GM12878 (cell line): ENCODE results near the gene UBE2Q2. TPM values are rescaled to one million over a fixed set of nuclear protein-coding genes. Genes with fewer than 3 reads are reported as not detected.

ENCODE experiments used
- ATAC-seq: fragments of 200-7000 bp; cut with Tn5 transposase; 3 replicates; pipeline ENCODE4 v1.9.1; 2020; ENCODE audit warnings: mild to moderate bottlenecking, moderate library complexity
- BruUV-seq: library from RNA; stranded (reverse); fragments of 400-500 nt; replicated peaks from 2 replicates; lab custom pipeline; 2021; lab: Mats Ljungman, UMichigan
- CTCF ChIA-PET: fragments of 300-600 bp; sonication (Branson Sonifier 250); formaldehyde crosslinking; extraction: SDS; loops from one replicate; lab custom pipeline; 2021; ENCODE audit warnings: inconsistent platforms; lab: Yijun Ruan, JAX
- POLR2A ChIA-PET: fragments of 350-600 bp; formaldehyde crosslinking; extraction: SDS; loops from one replicate; lab custom pipeline; 2021; ENCODE audit warnings: inconsistent platforms; lab: Charles Lee
- RAD21 ChIA-PET: fragments of 300-600 bp; sonication (Branson Sonifier 250); formaldehyde crosslinking; loops from one replicate; lab custom pipeline; 2023; ENCODE audit warnings: antibody characterized with exemption; ENCODE audit not compliant: unreplicated experiment; lab: Charles Lee
- SMC1A ChIA-PET: fragments of 300-600 bp; sonication (Branson Sonifier 250); formaldehyde crosslinking; loops from one replicate; lab custom pipeline; 2023; ENCODE audit not compliant: unreplicated experiment, uncharacterized antibody; lab: Charles Lee
- DNase-seq: peaks from one replicate; pipeline ENCODE4 v3.0.0-alpha.2; 2011; ENCODE audit warnings: low read depth, low spot score
- FAIRE-seq: peaks from 3 replicates; lab custom pipeline; 2011; peaks lifted over from hg19 to GRCh38; lab: Jason Lieb, UNC
- H2AFZ ChIP-seq: 2 replicates; pipeline ENCODE4 v1.6.0; 2011; ENCODE audit warnings: low read depth, low read length, control low read depth; ENCODE audit not compliant: control insufficient read depth
- H3K27ac ChIP-seq: 2 replicates; pipeline ENCODE4 v1.5.1; 2011; ENCODE audit warnings: control low read depth; ENCODE audit not compliant: control insufficient read depth, insufficient read depth
- H3K27me3 ChIP-seq, 2 experiments: replicated peaks in 1 of 2; 2 replicates each; pipeline versions ENCODE4 v1.6.0 to v1.6.1; 2011; ENCODE audit warnings: low read length in 1 of 2; ENCODE audit not compliant: control insufficient read depth in 2 of 2, insufficient read depth in 2 of 2
- H3K36me3 ChIP-seq, 2 experiments: 2 replicates each; pipeline ENCODE4 v1.5.1; 2011; ENCODE audit warnings: low read length in 1 of 2; ENCODE audit not compliant: control insufficient read depth in 2 of 2, insufficient read depth in 2 of 2
- H3K4me1 ChIP-seq: 2 replicates; pipeline ENCODE4 v1.6.1; 2011; ENCODE audit warnings: mild to moderate bottlenecking, low read length, moderate library complexity, mixed read lengths; ENCODE audit not compliant: control insufficient read depth, insufficient read depth
- H3K4me2 ChIP-seq: 2 replicates; pipeline ENCODE4 v1.6.0; 2011; ENCODE audit warnings: control low read depth; ENCODE audit not compliant: control insufficient read depth, insufficient read depth
- H3K4me3 ChIP-seq: fragments of 200-600 bp; sonication (generic); 2 replicates; pipeline ENCODE4 v1.5.1; 2016
- H3K79me2 ChIP-seq: 2 replicates; pipeline ENCODE4 v1.6.0; 2011; ENCODE audit warnings: low read length; ENCODE audit not compliant: control insufficient read depth, insufficient read depth
- H3K9ac ChIP-seq: 2 replicates; pipeline ENCODE4 v1.8.0; 2011; ENCODE audit warnings: low read length, control low read depth, mixed read lengths; ENCODE audit not compliant: control insufficient read depth, insufficient read depth
- H3K9me3 ChIP-seq: replicated peaks from 3 replicates; pipeline ENCODE4 v1.5.1; 2011; ENCODE audit warnings: mild to moderate bottlenecking, low read length; ENCODE audit not compliant: control insufficient read depth, insufficient read depth
- H4K20me1 ChIP-seq: 2 replicates; pipeline ENCODE4 v1.6.0; 2011; ENCODE audit not compliant: control insufficient read depth, insufficient read depth
- ATF2 ChIP-seq: IDR thresholded peaks from 2 replicates; pipeline ENCODE4 v1.6.1; 2012; ENCODE audit warnings: low read length, inconsistent platforms
- CREB1 ChIP-seq: IDR thresholded peaks from 2 replicates; pipeline ENCODE4 v1.6.1; 2012; ENCODE audit warnings: low read depth, mild to moderate bottlenecking, inconsistent platforms
- EZH2 ChIP-seq: IDR thresholded peaks from 2 replicates; pipeline ENCODE4 v1.6.1; 2012; ENCODE audit warnings: low read depth, mild to moderate bottlenecking, control low read depth, inconsistent platforms, low read length, borderline replicate concordance; ENCODE audit not compliant: control insufficient read depth
- GATAD2B ChIP-seq: fragments of 450-650 bp; conservative IDR thresholded peaks from 2 replicates; pipeline ENCODE4 v1.6.1; 2017; ENCODE audit warnings: low read depth, mild to moderate bottlenecking, moderate library complexity
- MEF2A ChIP-seq: IDR thresholded peaks from 2 replicates; pipeline ENCODE4 v1.6.1; 2011; ENCODE audit warnings: low read depth, mild to moderate bottlenecking, low read length, moderate library complexity; ENCODE audit not compliant: insufficient read depth
- PML ChIP-seq: IDR thresholded peaks from 2 replicates; pipeline ENCODE4 v1.6.1; 2012; ENCODE audit warnings: low read length, inconsistent platforms
- RFX5 ChIP-seq: IDR thresholded peaks from 2 replicates; pipeline ENCODE4 v1.6.1; 2011; ENCODE audit warnings: low read depth, low read length, improper control_type of control experiment
- SP1 ChIP-seq: IDR thresholded peaks from one replicate; pipeline ENCODE4 v1.6.1; 2011; ENCODE audit warnings: low read depth, low read length
- TAF1 ChIP-seq: IDR thresholded peaks from 2 replicates; pipeline ENCODE4 v1.6.1; 2011; ENCODE audit warnings: mild to moderate bottlenecking, low read depth, low read length, borderline replicate concordance
- ZNF687 ChIP-seq: fragments of 450-650 bp; IDR thresholded peaks from 2 replicates; pipeline ENCODE4 v1.6.1; 2017; ENCODE audit warnings: mild to moderate bottlenecking, moderate library complexity
- WGBS: methylation state at CpG from one replicate; pipeline ENCODE4 v1.1.6; 2016; ENCODE audit warnings: low lambda C conversion rate; ENCODE audit not compliant: insufficient replicate concordance, insufficient coverage; ENCODE audit errors: missing lambda C conversion rate; 5-methylcytosine and 5-hydroxymethylcytosine counted together
- in situ Hi-C: fragments of 300-500 bp; cut with MboI; formaldehyde crosslinking; loops from 9 replicates; pipeline ENCODE4 v1.14.3; 2018; ENCODE audit warnings: mixed read lengths
- intact Hi-C: fragments of 100-400 bp; cut with micrococcal nuclease; formaldehyde crosslinking; loops from one replicate; pipeline ENCODE4 v1.14.2; 2022; ENCODE audit not compliant: unreplicated experiment
- polyA plus RNA-seq, 11 experiments: library from polyadenylated mRNA; depleted of rRNA in 4 of 11; unstranded in 6 of 11; stranded (reverse) in 5 of 11; fragments of >200 nt; fragmentation: Nextera tagmentation in 4 of 11; fragmentation: Illumina TruSeq in 1 of 11; extraction: Ambion mirVana in 4 of 11; extraction: Trizol in 1 of 11; gene quantifications; 1 replicate in 1 of 11; 2 replicates in 10 of 11; pipeline versions ENCODE4 v1.2.1 to v1.2.3, GENCODE V29; 2011 to 2016; ENCODE audit warnings: inconsistent platforms in 2 of 11, missing spikeins in 2 of 11, low read depth in 1 of 11
- total RNA-seq, 4 experiments: library from RNA; depleted of rRNA in 3 of 4; stranded (reverse); fragments of >200 nt in 3 of 4; fragmentation: Illumina TruSeq in 1 of 4; extraction: Trizol in 1 of 4; gene quantifications; 2 replicates each; pipeline versions ENCODE4 v1.2.1 to v1.2.3, GENCODE V29; 2013 to 2021
- TF ChIP-seq, protein P1 (sequence below): fragments of 150-350 bp; IDR thresholded peaks from 2 replicates; pipeline ENCODE4 v1.6.1; 2016; ENCODE audit warnings: low read depth, low read length

Gene UBE2Q2
- total and polyA plus RNA-seq, 10 of the 15 experiments (the other 5 are each of a cell fraction or from before 2014, with no cell fraction given) = 11.1 to 31.9 (median 21.6) TPM

- BruUV-seq = no TSS peak
- FAIRE-seq (no peak), ATAC-seq (peak; percentile 47), DNase-seq (no peak)
- CTCF ChIA-PET = interaction anchor here (1.0 to 1.5 kb wide), 3 partner anchors 11 to 86 kb away, joined by 3 to 7 read pairs (median 3); no protein-coding TSS in a partner anchor
- no peak overlapping the region for H3K9ac ChIP-seq
- H3K27me3 ChIP-seq = no peaks in the 10 kb centered on the region
- POLR2A ChIA-PET = interaction anchor here (0.9 kb wide), 1 partner anchor 11 kb away, joined by 3 read pairs; no protein-coding TSS in a partner anchor
- SMC1A ChIA-PET = interaction anchor here (0.6 to 1.5 kb wide), 2 partner anchors 85 to 1411 kb away, joined by 3 read pairs; no protein-coding TSS in a partner anchor
- no peak overlapping the region for H3K4me3 ChIP-seq
- no peak overlapping the region for H3K4me2 ChIP-seq
- H3K27ac ChIP-seq = 0 out of 2 replicates have a peak overlapping the region, but pooled peaks have one; percentile 15
- no peaks in the 10 kb centered on the region for H3K36me3 ChIP-seq
- no peak overlapping the region; the same call in 1 of the 2 replicates for H2AFZ ChIP-seq
- no peaks in the 10 kb centered on the region for H3K79me2 ChIP-seq
- 37% methylated on average over 2 of the region's 2 CpGs for WGBS
- H4K20me1 ChIP-seq = no peaks in the 10 kb centered on the region
- H3K4me1 ChIP-seq = peaks cover 7% of the 10 kb centered on the region
- intact Hi-C loops = no loop called here
- no peaks in the 10 kb centered on the region for H3K9me3 ChIP-seq
- RAD21 ChIA-PET = interaction anchor here (1.4 to 1.6 kb wide), 3 partner anchors 11 to 26 kb away, joined by 4 to 5 read pairs (median 4); no protein-coding TSS in a partner anchor
- in situ Hi-C loops = no loop called here
- no peak for TF ChIP-seq EZH2
- TF ChIP-seq PML = no peak
- no peak for TF ChIP-seq CREB1
- TF ChIP-seq ATF2 = no peak
- TF ChIP-seq, protein P1, sequence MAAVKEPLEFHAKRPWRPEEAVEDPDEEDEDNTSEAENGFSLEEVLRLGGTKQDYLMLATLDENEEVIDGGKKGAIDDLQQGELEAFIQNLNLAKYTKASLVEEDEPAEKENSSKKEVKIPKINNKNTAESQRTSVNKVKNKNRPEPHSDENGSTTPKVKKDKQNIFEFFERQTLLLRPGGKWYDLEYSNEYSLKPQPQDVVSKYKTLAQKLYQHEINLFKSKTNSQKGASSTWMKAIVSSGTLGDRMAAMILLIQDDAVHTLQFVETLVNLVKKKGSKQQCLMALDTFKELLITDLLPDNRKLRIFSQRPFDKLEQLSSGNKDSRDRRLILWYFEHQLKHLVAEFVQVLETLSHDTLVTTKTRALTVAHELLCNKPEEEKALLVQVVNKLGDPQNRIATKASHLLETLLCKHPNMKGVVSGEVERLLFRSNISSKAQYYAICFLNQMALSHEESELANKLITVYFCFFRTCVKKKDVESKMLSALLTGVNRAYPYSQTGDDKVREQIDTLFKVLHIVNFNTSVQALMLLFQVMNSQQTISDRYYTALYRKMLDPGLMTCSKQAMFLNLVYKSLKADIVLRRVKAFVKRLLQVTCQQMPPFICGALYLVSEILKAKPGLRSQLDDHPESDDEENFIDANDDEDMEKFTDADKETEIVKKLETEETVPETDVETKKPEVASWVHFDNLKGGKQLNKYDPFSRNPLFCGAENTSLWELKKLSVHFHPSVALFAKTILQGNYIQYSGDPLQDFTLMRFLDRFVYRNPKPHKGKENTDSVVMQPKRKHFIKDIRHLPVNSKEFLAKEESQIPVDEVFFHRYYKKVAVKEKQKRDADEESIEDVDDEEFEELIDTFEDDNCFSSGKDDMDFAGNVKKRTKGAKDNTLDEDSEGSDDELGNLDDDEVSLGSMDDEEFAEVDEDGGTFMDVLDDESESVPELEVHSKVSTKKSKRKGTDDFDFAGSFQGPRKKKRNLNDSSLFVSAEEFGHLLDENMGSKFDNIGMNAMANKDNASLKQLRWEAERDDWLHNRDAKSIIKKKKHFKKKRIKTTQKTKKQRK = no peak
- no peak for TF ChIP-seq GATAD2B
- no peak for TF ChIP-seq TAF1
- TF ChIP-seq ZNF687 = no peak
- TF ChIP-seq SP1 = no peak
- no peak for TF ChIP-seq RFX5
- no peak for TF ChIP-seq MEF2A
Measured at GRCh38 chr15:75835990-75836958, 7.0 kb upstream of the UBE2Q2 start.
